HCT116 (cell line): ENCODE measurements around the gene SELENOW. TPM values are rescaled to one million over a fixed set of nuclear protein-coding genes. Genes with fewer than 3 reads are reported as not detected.
"Not testable (repeated sequence)": the region's sequence is repeated elsewhere in the genome, so short reads cannot be mapped to it uniquely, and the experiment has no call there.

Source experiments
- ATAC-seq: fragments of 200-7000 bp; cut with Tn5 transposase; 2 replicates; pipeline ENCODE4 v1.9.1; 2020; ENCODE audit warnings: mild to moderate bottlenecking, moderate library complexity
- BruUV-seq: library from RNA; stranded (reverse); fragments of 400-500 nt; replicated peaks from 2 replicates; lab custom pipeline; 2021; lab: Mats Ljungman, UMichigan
- CTCF ChIA-PET: fragments of 300-600 bp; sonication (Branson Sonifier 250); formaldehyde crosslinking; loops from one replicate; lab custom pipeline; 2021; ENCODE audit warnings: antibody characterized with exemption; lab: Charles Lee
- POLR2A ChIA-PET: fragments of 300-600, 350-600 bp; sonication (Branson Sonifier 250); formaldehyde crosslinking; loops from one replicate; lab custom pipeline; 2021; ENCODE audit warnings: antibody characterized with exemption; lab: Charles Lee
- RAD21 ChIA-PET, 2 experiments: fragments of 300-600 bp; sonication (Branson Sonifier 250); formaldehyde crosslinking; loops; one replicate each; lab custom pipeline; 2023; ENCODE audit warnings: low total read pairs in 2 of 2; ENCODE audit not compliant: uncharacterized antibody in 2 of 2, unreplicated experiment in 2 of 2, low non-redundant PET in 1 of 2; lab: Charles Lee
- DNase-seq: peaks from one replicate; pipeline ENCODE4 v3.0.0-alpha.2; 2010; ENCODE audit warnings: low read depth, low spot score
- H2AFZ ChIP-seq: fragments of 200-600 bp; shearing (Covaris generic), sonication (generic); 2 replicates; pipeline ENCODE4 v1.6.1; 2017; ENCODE audit warnings: low read depth, mixed run types, mixed read lengths, antibody characterized with exemption, low read length; ENCODE audit not compliant: poor library complexity, severe bottlenecking
- H3K27ac ChIP-seq: 2 replicates; pipeline ENCODE4 v1.5.1; 2012; ENCODE audit warnings: low read depth, low read length
- H3K27me3 ChIP-seq: fragments of 200-600 bp; sonication (generic); 2 replicates; pipeline ENCODE4 v1.6.1; 2016; ENCODE audit warnings: mixed run types, low read length, mixed read lengths; ENCODE audit not compliant: insufficient read depth
- H3K36me3 ChIP-seq, 2 experiments: fragments of 200-500 bp in 1 of 2; fragments of 200-600 bp in 1 of 2; sonication (Bioruptor generic) in 1 of 2; sonication (generic) in 1 of 2; 2 replicates each; pipeline versions ENCODE4 v1.5.1 to v1.6.1; 2014 to 2016; ENCODE audit warnings: low read length in 2 of 2, inconsistent platforms in 1 of 2, mixed read lengths in 1 of 2, mixed run types in 1 of 2; ENCODE audit not compliant: insufficient read depth in 2 of 2, control insufficient read depth in 1 of 2
- H3K4me1 ChIP-seq, 2 experiments: fragments of 200-600 bp in 1 of 2; sonication (generic) in 1 of 2; 2 replicates each; pipeline versions ENCODE4 v1.5.1 to v1.6.1; 2012 to 2017; ENCODE audit warnings: low read length in 2 of 2, inconsistent platforms in 1 of 2, mild to moderate bottlenecking in 1 of 2, mixed read lengths in 1 of 2, mixed run types in 1 of 2, moderate library complexity in 1 of 2; ENCODE audit not compliant: insufficient read depth in 2 of 2, control insufficient read depth in 1 of 2
- H3K4me2 ChIP-seq: fragments of 200-600 bp; sonication (generic); 2 replicates; pipeline ENCODE4 v1.6.1; 2017; ENCODE audit warnings: mixed run types, low read length, mixed read lengths
- H3K4me3 ChIP-seq, 2 experiments: fragments of 200-600 bp in 1 of 2; sonication (generic) in 1 of 2; replicated peaks in 1 of 2; 2 replicates each; pipeline ENCODE4 v1.5.1; 2011 to 2016; ENCODE audit warnings: low read length in 2 of 2, control low read depth in 1 of 2, low read depth in 1 of 2, mild to moderate bottlenecking in 1 of 2, mixed read lengths in 1 of 2, mixed run types in 1 of 2
- H3K79me2 ChIP-seq: fragments of 200-600 bp; sonication (generic); 2 replicates; pipeline ENCODE4 v1.6.1; 2017; ENCODE audit warnings: mild to moderate bottlenecking, mixed run types, low read length, moderate library complexity, mixed read lengths; ENCODE audit not compliant: insufficient read depth
- H3K9ac ChIP-seq: fragments of 200-600 bp; sonication (generic); 2 replicates; pipeline ENCODE4 v1.6.1; 2016; ENCODE audit warnings: low read length, mixed read lengths
- H3K9me2 ChIP-seq: fragments of 200-600 bp; sonication (generic), shearing (Covaris generic); 2 replicates; pipeline ENCODE4 v1.6.1; 2017; ENCODE audit warnings: mixed run types, mild to moderate bottlenecking, moderate library complexity; ENCODE audit not compliant: insufficient read depth
- H3K9me3 ChIP-seq, 2 experiments: fragments of 200-500 bp in 1 of 2; fragments of 200-600 bp in 1 of 2; sonication (Bioruptor generic) in 1 of 2; sonication (generic) in 1 of 2; 2 replicates each; pipeline ENCODE4 v1.6.1; 2014 to 2017; ENCODE audit warnings: low read length in 2 of 2, mixed read lengths in 2 of 2, inconsistent platforms in 1 of 2, low read depth in 1 of 2, mild to moderate bottlenecking in 1 of 2, mixed run types in 1 of 2, moderate library complexity in 1 of 2; ENCODE audit not compliant: control insufficient read depth in 1 of 2, insufficient read depth in 1 of 2
- H4K20me1 ChIP-seq: fragments of 200-600 bp; sonication (generic), shearing (Covaris generic); 2 replicates; pipeline ENCODE4 v1.6.1; 2017; ENCODE audit warnings: mixed run types, mild to moderate bottlenecking, moderate library complexity; ENCODE audit not compliant: insufficient read depth
- ELF1 ChIP-seq: IDR thresholded peaks from 2 replicates; pipeline ENCODE4 v1.6.1; 2012; ENCODE audit warnings: low read depth, borderline replicate concordance
- EZH2 ChIP-seq: fragments of 200-600 bp; sonication (generic); IDR thresholded peaks from 2 replicates; pipeline ENCODE4 v1.6.1; 2017; ENCODE audit warnings: antibody characterized with exemption, mixed run types
- FOSL1 ChIP-seq: IDR thresholded peaks from 2 replicates; pipeline ENCODE4 v1.6.1; 2012; ENCODE audit warnings: low read depth
- YY1 ChIP-seq: IDR thresholded peaks from 2 replicates; pipeline ENCODE4 v1.6.1; 2011; ENCODE audit warnings: low read length, low read depth, moderate library complexity, mild to moderate bottlenecking; ENCODE audit not compliant: insufficient replicate concordance; ENCODE audit errors: extremely low read depth
- ZFX ChIP-seq: fragments of 450-650 bp; IDR thresholded peaks from 2 replicates; pipeline ENCODE4 v1.6.1; 2017
- intact Hi-C: fragments of 100-400 bp; cut with micrococcal nuclease; formaldehyde crosslinking; loops from 2 replicates; pipeline ENCODE4 v1.10.0; 2022
- total RNA-seq: library from RNA; stranded (reverse); gene quantifications from one replicate; pipeline ENCODE4 v1.2.1, GENCODE V29; 2021; ENCODE audit not compliant: unreplicated experiment
- TF ChIP-seq, protein P1 (sequence below): IDR thresholded peaks from 2 replicates; pipeline ENCODE4 v1.6.1; 2012
- TF ChIP-seq, protein P2 (sequence below): IDR thresholded peaks from 2 replicates; pipeline ENCODE4 v1.6.1; 2011; ENCODE audit warnings: mild to moderate bottlenecking, low read length, moderate library complexity; ENCODE audit not compliant: insufficient replicate concordance; ENCODE audit errors: extremely low read depth
- TF ChIP-seq, protein P3 (sequence below), 3 experiments: fragments of 200-600 bp in 1 of 3; sonication (generic) in 1 of 3; IDR thresholded peaks in 2 of 3; conservative IDR thresholded peaks in 1 of 3; 2 replicates each; pipeline ENCODE4 v1.5.1; 2012 to 2017; ENCODE audit warnings: low read depth in 2 of 3, low read length in 2 of 3, antibody characterized with exemption in 1 of 3, borderline replicate concordance in 1 of 3, control low read depth in 1 of 3, mild to moderate bottlenecking in 1 of 3, mixed read lengths in 1 of 3, mixed run types in 1 of 3, moderate library complexity in 1 of 3; ENCODE audit not compliant: insufficient read depth in 1 of 3

SELENOW gene
- total RNA-seq, 1 experiment from 2014 or later: 181 TPM

DNA sequence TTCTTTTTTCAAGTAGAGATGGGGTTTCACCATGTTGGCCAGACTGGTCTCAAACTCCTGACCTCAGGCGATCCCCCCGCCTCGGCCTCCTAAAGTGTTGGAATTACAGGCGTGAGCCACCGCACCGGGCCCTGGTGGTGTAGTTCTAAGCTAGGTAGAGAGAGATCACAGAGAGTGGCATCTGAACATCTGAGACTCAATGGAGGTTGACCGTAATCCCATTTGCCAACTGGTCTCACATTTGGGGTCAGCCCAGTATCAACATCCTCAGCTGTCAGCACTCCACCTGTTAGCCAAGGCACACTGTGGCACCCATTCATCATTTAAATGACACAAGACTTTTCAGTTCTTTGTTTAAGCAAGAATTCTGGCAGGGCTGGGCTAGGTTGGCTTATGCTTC, 8.1 kb downstream of the SELENOW start:
- no peak overlapping the region for H3K4me3 ChIP-seq
- no TSS peak for BruUV-seq
- ChIA-PET POLR2A (interaction anchor here (1.1 kb wide), 1 partner anchor 41 kb away, joined by 3 read pairs; the partner anchor contains the start of gene NOP53), RAD21 (no interaction called here), CTCF (interaction anchor here (1.1 to 1.5 kb wide), 2 partner anchors 21 to 79 kb away, joined by 3 read pairs; no protein-coding TSS in a partner anchor)
- H3K79me2 ChIP-seq: peaks cover 7% of the 10 kb centered on the region; the same call in 1 of the 2 replicates
- no peaks in the 10 kb centered on the region for H3K27me3 ChIP-seq
- no peaks in the 10 kb centered on the region for H3K9me2 ChIP-seq
- H3K4me1 ChIP-seq: peaks cover 14 to 25% of the 10 kb centered on the region in 2 experiments
- ATAC-seq: no peak
- intact Hi-C loops: no loop called here
- no peak for DNase-seq
- TF ChIP-seq ZFX (no peak), FOSL1 (no peak), ELF1 (no peak), YY1 (no peak), EZH2 (no peak)
- TF ChIP-seq, protein P1, sequence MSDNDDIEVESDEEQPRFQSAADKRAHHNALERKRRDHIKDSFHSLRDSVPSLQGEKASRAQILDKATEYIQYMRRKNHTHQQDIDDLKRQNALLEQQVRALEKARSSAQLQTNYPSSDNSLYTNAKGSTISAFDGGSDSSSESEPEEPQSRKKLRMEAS: no peak
- TF ChIP-seq, protein P2, sequence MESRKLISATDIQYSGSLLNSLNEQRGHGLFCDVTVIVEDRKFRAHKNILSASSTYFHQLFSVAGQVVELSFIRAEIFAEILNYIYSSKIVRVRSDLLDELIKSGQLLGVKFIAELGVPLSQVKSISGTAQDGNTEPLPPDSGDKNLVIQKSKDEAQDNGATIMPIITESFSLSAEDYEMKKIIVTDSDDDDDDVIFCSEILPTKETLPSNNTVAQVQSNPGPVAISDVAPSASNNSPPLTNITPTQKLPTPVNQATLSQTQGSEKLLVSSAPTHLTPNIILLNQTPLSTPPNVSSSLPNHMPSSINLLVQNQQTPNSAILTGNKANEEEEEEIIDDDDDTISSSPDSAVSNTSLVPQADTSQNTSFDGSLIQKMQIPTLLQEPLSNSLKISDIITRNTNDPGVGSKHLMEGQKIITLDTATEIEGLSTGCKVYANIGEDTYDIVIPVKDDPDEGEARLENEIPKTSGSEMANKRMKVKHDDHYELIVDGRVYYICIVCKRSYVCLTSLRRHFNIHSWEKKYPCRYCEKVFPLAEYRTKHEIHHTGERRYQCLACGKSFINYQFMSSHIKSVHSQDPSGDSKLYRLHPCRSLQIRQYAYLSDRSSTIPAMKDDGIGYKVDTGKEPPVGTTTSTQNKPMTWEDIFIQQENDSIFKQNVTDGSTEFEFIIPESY: no peak
- TF ChIP-seq, protein P3, sequence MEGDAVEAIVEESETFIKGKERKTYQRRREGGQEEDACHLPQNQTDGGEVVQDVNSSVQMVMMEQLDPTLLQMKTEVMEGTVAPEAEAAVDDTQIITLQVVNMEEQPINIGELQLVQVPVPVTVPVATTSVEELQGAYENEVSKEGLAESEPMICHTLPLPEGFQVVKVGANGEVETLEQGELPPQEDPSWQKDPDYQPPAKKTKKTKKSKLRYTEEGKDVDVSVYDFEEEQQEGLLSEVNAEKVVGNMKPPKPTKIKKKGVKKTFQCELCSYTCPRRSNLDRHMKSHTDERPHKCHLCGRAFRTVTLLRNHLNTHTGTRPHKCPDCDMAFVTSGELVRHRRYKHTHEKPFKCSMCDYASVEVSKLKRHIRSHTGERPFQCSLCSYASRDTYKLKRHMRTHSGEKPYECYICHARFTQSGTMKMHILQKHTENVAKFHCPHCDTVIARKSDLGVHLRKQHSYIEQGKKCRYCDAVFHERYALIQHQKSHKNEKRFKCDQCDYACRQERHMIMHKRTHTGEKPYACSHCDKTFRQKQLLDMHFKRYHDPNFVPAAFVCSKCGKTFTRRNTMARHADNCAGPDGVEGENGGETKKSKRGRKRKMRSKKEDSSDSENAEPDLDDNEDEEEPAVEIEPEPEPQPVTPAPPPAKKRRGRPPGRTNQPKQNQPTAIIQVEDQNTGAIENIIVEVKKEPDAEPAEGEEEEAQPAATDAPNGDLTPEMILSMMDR (IDR thresholded peaks at IDR 0.05 in 2 of 3, conservative IDR thresholded peaks at IDR 0.05 in 1 of 3; ENCODE audit: borderline replicate concordance in 1 of 3, insufficient read depth in 1 of 3, low read depth in 2 of 3, low read length in 2 of 3): no peak
- no peak overlapping the region for H3K9ac ChIP-seq
- H2AFZ ChIP-seq: no peak overlapping the region
- no peaks in the 10 kb centered on the region for H4K20me1 ChIP-seq
- H3K9me3 ChIP-seq: no peaks in the 10 kb centered on the region
- H3K27ac ChIP-seq: no peak overlapping the region
- no peak overlapping the region for H3K4me2 ChIP-seq
- H3K36me3 ChIP-seq: peaks cover 20 to 26% of the 10 kb centered on the region in 2 experiments; a peak in 3 of 4 replicates

DNA sequence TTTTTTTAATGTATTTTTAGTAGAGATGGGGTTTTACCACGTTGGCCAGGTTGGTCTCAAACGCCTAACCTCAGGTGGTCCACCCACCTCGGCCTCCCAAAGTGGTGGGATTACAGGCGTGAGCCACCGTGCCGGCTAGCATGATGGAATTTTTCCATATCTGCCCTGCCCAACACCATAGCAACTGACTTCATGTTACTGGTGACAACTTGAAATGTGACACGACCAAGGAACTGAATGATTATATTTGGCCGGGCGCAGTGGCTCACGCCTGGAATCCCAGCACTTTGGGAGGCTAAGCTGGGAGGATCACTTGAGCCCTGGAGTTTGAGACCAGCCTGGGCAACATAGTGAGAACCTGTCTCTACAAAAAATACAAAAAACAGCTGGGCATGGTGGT, 8.8 kb downstream of the SELENOW start:
- H3K9me3 ChIP-seq, intact Hi-C loops, RAD21 ChIA-PET, H3K27me3 ChIP-seq, H3K27ac ChIP-seq, H3K4me3 ChIP-seq, H3K79me2 ChIP-seq, BruUV-seq, H3K9ac ChIP-seq, H4K20me1 ChIP-seq, H3K9me2 ChIP-seq, ATAC-seq, H2AFZ ChIP-seq, DNase-seq, H3K4me2 ChIP-seq: not testable (repeated sequence)
- ChIA-PET POLR2A (interaction anchor here (1.1 kb wide), 1 partner anchor 42 kb away, joined by 3 read pairs; the partner anchor contains the start of gene NOP53), CTCF (interaction anchor here (1.1 to 1.5 kb wide), 2 partner anchors 22 to 80 kb away, joined by 3 read pairs; no protein-coding TSS in a partner anchor)
- H3K4me1 ChIP-seq: peaks cover 14 to 25% of the 10 kb centered on the region in 2 experiments
- peaks cover 13 to 18% of the 10 kb centered on the region in 2 experiments; a peak in 3 of 4 replicates for H3K36me3 ChIP-seq
